HG02798 (cell line): ENCODE measurements around the gene ZDHHC17.

ENCODE experiments used
- ATAC-seq: cut with Tn5 transposase; IDR thresholded peaks from one replicate; pipeline ENCODE4 v1.9.1; 2021; ENCODE audit warnings: mild to moderate bottlenecking; ENCODE audit not compliant: unreplicated experiment, poor library complexity

ZDHHC17 gene

GRCh38 chr12:76872415-76872814 lies 108.5 kb downstream of the ZDHHC17 start:
- no peak for ATAC-seq

- ATAC-seq = no peak
Measured at GRCh38 chr12:76874027-76874426, 110.1 kb downstream of the ZDHHC17 start.

- ATAC-seq = no peak
Measured at GRCh38 chr12:76874491-76875190, 110.7 kb downstream of the ZDHHC17 start.

- no peak for ATAC-seq
Measured at GRCh38 chr12:76876696-76877229, 112.8 kb downstream of the ZDHHC17 start.

- peak; percentile 28 for ATAC-seq
Measured at GRCh38 chr12:76878099-76878898, 114.4 kb downstream of the ZDHHC17 start.

- peak; percentile 94 for ATAC-seq
Measured at GRCh38 chr12:76878899-76879709, 115.2 kb downstream of the ZDHHC17 start, which contains the start of gene CSRP2. Gene CSRP2, minus strand, starts transcription at chr12:76879019. Its CDS starts 12,759 bp downstream, at chr12:76866260.

- no peak for ATAC-seq
Measured at GRCh38 chr12:76879710-76880518, 116.0 kb downstream of the ZDHHC17 start.

- no peak for ATAC-seq
Measured at GRCh38 chr12:76880519-76881023, 116.7 kb downstream of the ZDHHC17 start.

- no peak for ATAC-seq
Measured at GRCh38 chr12:76881142-76881541, 117.2 kb downstream of the ZDHHC17 start.

GRCh38 chr12:76882367-76882766 lies 118.5 kb downstream of the ZDHHC17 start:
- no peak for ATAC-seq

GRCh38 chr12:76883151-76883550 lies 119.2 kb downstream of the ZDHHC17 start:
- ATAC-seq = no peak

GRCh38 chr12:76883811-76884210 lies 119.9 kb downstream of the ZDHHC17 start:
- no peak for ATAC-seq

- no peak for ATAC-seq
Measured at GRCh38 chr12:76888775-76889174, 124.9 kb downstream of the ZDHHC17 start.

GRCh38 chr12:76890151-76891143 lies 126.5 kb downstream of the ZDHHC17 start:
- ATAC-seq = no peak

- no peak for ATAC-seq
Measured at GRCh38 chr12:76891609-76892008, 127.7 kb downstream of the ZDHHC17 start.

- ATAC-seq = no peak
Measured at GRCh38 chr12:76895796-76896195, 131.9 kb downstream of the ZDHHC17 start.

- no peak for ATAC-seq
Measured at GRCh38 chr12:76896274-76896673, 132.4 kb downstream of the ZDHHC17 start.

- no peak for ATAC-seq
Measured at GRCh38 chr12:76898442-76898841, 134.5 kb downstream of the ZDHHC17 start.
